Neural cell (in vitro differentiated cells): ENCODE measurements around the gene KRT74. TPM values are rescaled to one million over a fixed set of nuclear protein-coding genes. Genes with fewer than 3 reads are reported as not detected.

Experiments used
- H2AFZ ChIP-seq: fragments of 200-600, 300-800 bp; sonication (generic), shearing (Covaris generic); 2 replicates; pipeline ENCODE4 v1.6.0; 2014; ENCODE audit warnings: low read depth, mild to moderate bottlenecking, antibody characterized with exemption, low read length, moderate library complexity
- H3F3A ChIP-seq: fragments of 200-600 bp; shearing (Covaris generic); 2 replicates; pipeline ENCODE4 v1.6.1; 2016; ENCODE audit warnings: mild to moderate bottlenecking, moderate library complexity, mixed read lengths, antibody characterized with exemption, low read length; ENCODE audit not compliant: insufficient read depth, poor library complexity, severe bottlenecking
- H3K27ac ChIP-seq: fragments of 200-600, 300-800 bp; sonication (generic), shearing (Covaris generic); 2 replicates; pipeline ENCODE4 v1.5.1; 2014; ENCODE audit warnings: mild to moderate bottlenecking, low read length, moderate library complexity
- H3K27me3 ChIP-seq: fragments of 300-800, 200-600 bp; sonication (generic), shearing (Covaris generic); 2 replicates; pipeline ENCODE4 v1.6.0; 2014; ENCODE audit warnings: mild to moderate bottlenecking, low read depth, low read length, moderate library complexity; ENCODE audit not compliant: insufficient read depth
- H3K36me3 ChIP-seq: fragments of 300-800, 200-600 bp; sonication (generic), shearing (Covaris generic); 2 replicates; pipeline ENCODE4 v1.5.1; 2014; ENCODE audit warnings: mild to moderate bottlenecking, antibody characterized with exemption, low read length, moderate library complexity; ENCODE audit not compliant: insufficient read depth
- H3K4me2 ChIP-seq: fragments of 300-800, 200-600 bp; sonication (generic), shearing (Covaris generic); 2 replicates; pipeline ENCODE4 v1.6.0; 2014; ENCODE audit warnings: mild to moderate bottlenecking, low read length
- H3K4me3 ChIP-seq: fragments of 300-800, 200-600 bp; sonication (generic), shearing (Covaris generic); 2 replicates; pipeline ENCODE4 v1.5.1; 2014; ENCODE audit warnings: mild to moderate bottlenecking, low read length, moderate library complexity
- H3K79me2 ChIP-seq: fragments of 200-600 bp; shearing (Covaris generic); replicated peaks from 2 replicates; pipeline ENCODE4 v1.6.0; 2014; ENCODE audit warnings: mild to moderate bottlenecking, low read length, moderate library complexity; ENCODE audit not compliant: insufficient read depth
- H3K9ac ChIP-seq: fragments of 300-800, 200-600 bp; sonication (generic), shearing (Covaris generic); 2 replicates; pipeline ENCODE4 v1.6.1; 2016; ENCODE audit warnings: mild to moderate bottlenecking, low read length, mixed read lengths
- H3K9me2 ChIP-seq: fragments of 200-600 bp; shearing (Covaris generic); 2 replicates; pipeline ENCODE4 v1.6.1; 2016; ENCODE audit warnings: mild to moderate bottlenecking, low read length, mixed read lengths; ENCODE audit not compliant: insufficient read depth
- H3K9me3 ChIP-seq: fragments of 200-600, 300-800 bp; sonication (generic), shearing (Covaris generic); 2 replicates; pipeline ENCODE4 v1.6.1; 2016; ENCODE audit warnings: mild to moderate bottlenecking, mixed run types, low read length, moderate library complexity, mixed read lengths
- H4K20me1 ChIP-seq: fragments of 200-600 bp; shearing (Covaris generic); 2 replicates; pipeline ENCODE4 v1.6.1; 2016; ENCODE audit warnings: mild to moderate bottlenecking, mixed run types; ENCODE audit not compliant: insufficient read depth
- EP300 ChIP-seq: fragments of 450-650 bp; conservative IDR thresholded peaks from 2 replicates; pipeline ENCODE4 v1.6.1; 2014; ENCODE audit warnings: antibody characterized with exemption, mild to moderate bottlenecking, moderate library complexity; ENCODE audit not compliant: poor library complexity, severe bottlenecking
- EZH2 ChIP-seq: fragments of 200-600, 300-800 bp; shearing (Covaris generic), sonication (generic); IDR thresholded peaks from 2 replicates; pipeline ENCODE4 v1.6.1; 2014; ENCODE audit warnings: antibody characterized with exemption, low read length, borderline replicate concordance, mild to moderate bottlenecking; ENCODE audit not compliant: insufficient read depth, poor library complexity, severe bottlenecking
- MXI1 ChIP-seq: fragments of 450-650 bp; conservative IDR thresholded peaks from 2 replicates; pipeline ENCODE4 v1.6.1; 2014; ENCODE audit warnings: antibody characterized with exemption, mild to moderate bottlenecking; ENCODE audit not compliant: poor library complexity, severe bottlenecking
- POLR2AphosphoS5 ChIP-seq: IDR thresholded peaks from 2 replicates; pipeline ENCODE4 v1.6.1; 2012
- RAD21 ChIP-seq: fragments of 450-650 bp; conservative IDR thresholded peaks from 2 replicates; pipeline ENCODE4 v1.6.1; 2014; ENCODE audit warnings: antibody characterized with exemption, mild to moderate bottlenecking, moderate library complexity
- SMC3 ChIP-seq: fragments of 450-650 bp; conservative IDR thresholded peaks from 2 replicates; pipeline ENCODE4 v1.6.1; 2014; ENCODE audit warnings: antibody characterized with exemption, mild to moderate bottlenecking, moderate library complexity; ENCODE audit not compliant: poor library complexity
- TAF1 ChIP-seq: IDR thresholded peaks from 2 replicates; pipeline ENCODE4 v1.6.1; 2012; ENCODE audit warnings: low read depth
- polyA plus RNA-seq: library from polyadenylated mRNA; depleted of rRNA; stranded (reverse); fragments of >200 nt; gene quantifications from 2 replicates; pipeline ENCODE4 v1.2.3, GENCODE V29; 2014
- TF ChIP-seq, protein P1 (sequence below): fragments of 450-650 bp; IDR thresholded peaks from 2 replicates; pipeline ENCODE4 v1.5.1; 2014; ENCODE audit warnings: antibody characterized with exemption, mild to moderate bottlenecking, moderate library complexity; ENCODE audit not compliant: poor library complexity, severe bottlenecking
- TF ChIP-seq, protein P2 (sequence below): IDR thresholded peaks from 2 replicates; pipeline ENCODE4 v1.6.1; 2012; ENCODE audit warnings: borderline replicate concordance

The KRT74 gene
- polyA plus RNA-seq, 1 donor from 2014 or later, result not detected

DNA sequence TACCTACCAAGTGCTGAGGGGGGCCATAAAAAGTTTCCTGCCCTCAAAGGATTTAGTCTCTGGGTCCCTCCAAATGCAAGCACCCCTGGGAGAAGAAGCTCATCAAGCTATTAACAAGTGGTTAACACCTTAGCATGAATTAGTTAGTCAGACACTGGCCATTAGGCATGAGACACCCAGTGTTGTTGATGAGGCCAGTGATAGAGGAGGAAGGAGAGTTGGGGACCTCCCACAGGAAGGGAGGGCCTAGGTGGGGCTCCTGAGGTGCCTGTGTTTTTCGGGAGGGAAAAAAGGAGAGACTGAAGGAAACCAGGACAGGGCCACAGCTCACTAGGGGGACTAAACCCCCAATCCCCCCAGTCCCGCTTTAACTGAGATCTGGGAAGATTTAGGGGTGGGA lies 16.2 kb downstream of the KRT74 start:
- TF ChIP-seq EZH2 (no peak), MXI1 (no peak), POLR2AphosphoS5 (no peak), SMC3 (no peak), RAD21 (no peak), TAF1 (no peak), EP300 (no peak)
- TF ChIP-seq, protein P1, sequence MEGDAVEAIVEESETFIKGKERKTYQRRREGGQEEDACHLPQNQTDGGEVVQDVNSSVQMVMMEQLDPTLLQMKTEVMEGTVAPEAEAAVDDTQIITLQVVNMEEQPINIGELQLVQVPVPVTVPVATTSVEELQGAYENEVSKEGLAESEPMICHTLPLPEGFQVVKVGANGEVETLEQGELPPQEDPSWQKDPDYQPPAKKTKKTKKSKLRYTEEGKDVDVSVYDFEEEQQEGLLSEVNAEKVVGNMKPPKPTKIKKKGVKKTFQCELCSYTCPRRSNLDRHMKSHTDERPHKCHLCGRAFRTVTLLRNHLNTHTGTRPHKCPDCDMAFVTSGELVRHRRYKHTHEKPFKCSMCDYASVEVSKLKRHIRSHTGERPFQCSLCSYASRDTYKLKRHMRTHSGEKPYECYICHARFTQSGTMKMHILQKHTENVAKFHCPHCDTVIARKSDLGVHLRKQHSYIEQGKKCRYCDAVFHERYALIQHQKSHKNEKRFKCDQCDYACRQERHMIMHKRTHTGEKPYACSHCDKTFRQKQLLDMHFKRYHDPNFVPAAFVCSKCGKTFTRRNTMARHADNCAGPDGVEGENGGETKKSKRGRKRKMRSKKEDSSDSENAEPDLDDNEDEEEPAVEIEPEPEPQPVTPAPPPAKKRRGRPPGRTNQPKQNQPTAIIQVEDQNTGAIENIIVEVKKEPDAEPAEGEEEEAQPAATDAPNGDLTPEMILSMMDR, result no peak
- TF ChIP-seq, protein P2, sequence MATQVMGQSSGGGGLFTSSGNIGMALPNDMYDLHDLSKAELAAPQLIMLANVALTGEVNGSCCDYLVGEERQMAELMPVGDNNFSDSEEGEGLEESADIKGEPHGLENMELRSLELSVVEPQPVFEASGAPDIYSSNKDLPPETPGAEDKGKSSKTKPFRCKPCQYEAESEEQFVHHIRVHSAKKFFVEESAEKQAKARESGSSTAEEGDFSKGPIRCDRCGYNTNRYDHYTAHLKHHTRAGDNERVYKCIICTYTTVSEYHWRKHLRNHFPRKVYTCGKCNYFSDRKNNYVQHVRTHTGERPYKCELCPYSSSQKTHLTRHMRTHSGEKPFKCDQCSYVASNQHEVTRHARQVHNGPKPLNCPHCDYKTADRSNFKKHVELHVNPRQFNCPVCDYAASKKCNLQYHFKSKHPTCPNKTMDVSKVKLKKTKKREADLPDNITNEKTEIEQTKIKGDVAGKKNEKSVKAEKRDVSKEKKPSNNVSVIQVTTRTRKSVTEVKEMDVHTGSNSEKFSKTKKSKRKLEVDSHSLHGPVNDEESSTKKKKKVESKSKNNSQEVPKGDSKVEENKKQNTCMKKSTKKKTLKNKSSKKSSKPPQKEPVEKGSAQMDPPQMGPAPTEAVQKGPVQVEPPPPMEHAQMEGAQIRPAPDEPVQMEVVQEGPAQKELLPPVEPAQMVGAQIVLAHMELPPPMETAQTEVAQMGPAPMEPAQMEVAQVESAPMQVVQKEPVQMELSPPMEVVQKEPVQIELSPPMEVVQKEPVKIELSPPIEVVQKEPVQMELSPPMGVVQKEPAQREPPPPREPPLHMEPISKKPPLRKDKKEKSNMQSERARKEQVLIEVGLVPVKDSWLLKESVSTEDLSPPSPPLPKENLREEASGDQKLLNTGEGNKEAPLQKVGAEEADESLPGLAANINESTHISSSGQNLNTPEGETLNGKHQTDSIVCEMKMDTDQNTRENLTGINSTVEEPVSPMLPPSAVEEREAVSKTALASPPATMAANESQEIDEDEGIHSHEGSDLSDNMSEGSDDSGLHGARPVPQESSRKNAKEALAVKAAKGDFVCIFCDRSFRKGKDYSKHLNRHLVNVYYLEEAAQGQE, result no peak
- Histone ChIP-seq H3K9me2 (no peaks in the 10 kb centered on the region), H3K9me3 (no peaks in the 10 kb centered on the region), H3F3A (no peaks in the 10 kb centered on the region), H3K36me3 (no peaks in the 10 kb centered on the region), H3K79me2 (no peaks in the 10 kb centered on the region), H2AFZ (no peak overlapping the region), H3K27me3 (no peaks in the 10 kb centered on the region), H3K4me2 (no peak overlapping the region), H3K9ac (no peak overlapping the region), H3K4me3 (no peak overlapping the region), H4K20me1 (no peaks in the 10 kb centered on the region), H3K27ac (no peak overlapping the region)

GRCh38 chr12:52555577-52555976 lies 18.1 kb downstream of the KRT74 start:
- H3K36me3 ChIP-seq, result no peaks in the 10 kb centered on the region
- no peak overlapping the region for H3K4me3 ChIP-seq
- no peaks in the 10 kb centered on the region for H4K20me1 ChIP-seq
- no peaks in the 10 kb centered on the region for H3K79me2 ChIP-seq
- H2AFZ ChIP-seq, result no peak overlapping the region
- no peak overlapping the region for H3K9ac ChIP-seq
- H3K9me3 ChIP-seq, result no peaks in the 10 kb centered on the region
- H3K4me2 ChIP-seq, result no peak overlapping the region
- no peaks in the 10 kb centered on the region for H3F3A ChIP-seq
- no peak overlapping the region for H3K27ac ChIP-seq
- H3K27me3 ChIP-seq, result no peaks in the 10 kb centered on the region
- TF ChIP-seq RAD21 (no peak), EP300 (no peak), POLR2AphosphoS5 (no peak), TAF1 (no peak), SMC3 (no peak), MXI1 (no peak)
- TF ChIP-seq, protein P2, result no peak
- TF ChIP-seq, protein P1, result no peak
- H3K9me2 ChIP-seq, result no peaks in the 10 kb centered on the region
